Endothelial cell of umbilical vein (primary cell): ENCODE data around the gene ALX3.

Source experiments
- CTCF ChIP-seq, 2 donors: IDR thresholded peaks; 1 replicate in 1 of 2; 2 replicates in 1 of 2; pipeline ENCODE4 v1.5.1; 2011; ENCODE audit warnings: low read length in 2 of 2, mild to moderate bottlenecking in 2 of 2, moderate library complexity in 2 of 2, control low read depth in 1 of 2, inconsistent platforms in 1 of 2, low read depth in 1 of 2; ENCODE audit not compliant: insufficient read depth in 1 of 2; ENCODE audit errors: extremely low read depth in 1 of 2
- EZH2 ChIP-seq: IDR thresholded peaks from 2 replicates; pipeline ENCODE4 v1.6.1; 2012; ENCODE audit warnings: borderline replicate concordance, low read depth, mild to moderate bottlenecking, moderate library complexity, low read length, inconsistent platforms; ENCODE audit not compliant: severe bottlenecking
- JUN ChIP-seq: IDR thresholded peaks from 2 replicates; pipeline ENCODE4 v1.6.1; 2011; ENCODE audit warnings: borderline replicate concordance, low read depth; ENCODE audit not compliant: insufficient read length, insufficient read depth
- MYC ChIP-seq: IDR thresholded peaks from one replicate; pipeline ENCODE4 v1.6.1; 2011; ENCODE audit warnings: mild to moderate bottlenecking, low read depth, low read length
- POLR2A ChIP-seq: IDR thresholded peaks from 2 replicates; pipeline ENCODE4 v1.6.1; 2012; ENCODE audit warnings: low read depth, mild to moderate bottlenecking, control low read depth, low read length

DNA sequence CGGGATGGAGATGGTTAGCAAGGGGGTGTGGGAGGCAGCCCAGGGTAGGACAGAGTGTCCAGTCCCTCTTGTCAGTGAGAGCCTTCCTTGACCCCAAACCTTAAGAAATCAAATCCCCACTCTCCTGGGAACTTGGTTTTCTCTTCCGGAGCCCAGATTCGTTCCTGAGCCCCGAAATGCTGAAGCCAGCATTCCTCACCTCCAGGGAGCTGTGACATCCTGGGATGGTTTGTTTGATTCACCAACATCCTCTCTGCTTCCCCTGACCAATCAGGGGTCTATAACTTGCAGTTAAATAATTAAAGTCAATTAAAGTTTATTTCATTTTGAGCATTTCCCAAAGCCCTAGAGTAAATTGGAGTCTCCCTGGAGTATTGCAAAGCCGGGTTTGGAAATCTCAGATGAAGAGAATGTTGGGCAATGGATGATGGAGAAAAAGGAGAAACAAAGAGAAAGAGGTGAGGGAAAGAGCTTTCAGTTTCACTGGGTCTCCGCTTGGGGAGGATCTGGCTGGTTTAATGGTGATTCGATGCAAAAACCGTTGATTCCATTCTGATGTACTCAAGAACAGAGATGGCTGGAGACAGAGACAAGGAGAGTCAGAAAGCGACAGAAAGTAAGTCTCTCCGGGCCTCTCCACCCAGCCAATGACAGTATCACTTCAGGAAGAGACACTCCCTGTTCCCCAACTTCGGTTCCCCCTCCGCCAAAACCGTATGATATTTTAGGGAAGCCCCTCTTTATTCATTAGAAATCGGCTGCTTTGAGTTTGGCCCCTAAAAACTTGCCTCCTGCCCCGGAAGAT, 12.8 kb upstream of the ALX3 start:
- TF ChIP-seq JUN (no peak), CTCF (IDR thresholded peaks at IDR 0.05; ENCODE audit: extremely low read depth in 1 of 2, insufficient read depth in 1 of 2, low read depth in 1 of 2, low read length in 2 of 2) (no peak), MYC (no peak), POLR2A (no peak), EZH2 (no peak)
